Measurements from ENCODE around the gene SEC11C.
"Not testable (repeated sequence)": the region's sequence is repeated elsewhere in the genome, so short reads cannot be mapped to it uniquely, and the experiment has no call there.

Gene SEC11C

DNA sequence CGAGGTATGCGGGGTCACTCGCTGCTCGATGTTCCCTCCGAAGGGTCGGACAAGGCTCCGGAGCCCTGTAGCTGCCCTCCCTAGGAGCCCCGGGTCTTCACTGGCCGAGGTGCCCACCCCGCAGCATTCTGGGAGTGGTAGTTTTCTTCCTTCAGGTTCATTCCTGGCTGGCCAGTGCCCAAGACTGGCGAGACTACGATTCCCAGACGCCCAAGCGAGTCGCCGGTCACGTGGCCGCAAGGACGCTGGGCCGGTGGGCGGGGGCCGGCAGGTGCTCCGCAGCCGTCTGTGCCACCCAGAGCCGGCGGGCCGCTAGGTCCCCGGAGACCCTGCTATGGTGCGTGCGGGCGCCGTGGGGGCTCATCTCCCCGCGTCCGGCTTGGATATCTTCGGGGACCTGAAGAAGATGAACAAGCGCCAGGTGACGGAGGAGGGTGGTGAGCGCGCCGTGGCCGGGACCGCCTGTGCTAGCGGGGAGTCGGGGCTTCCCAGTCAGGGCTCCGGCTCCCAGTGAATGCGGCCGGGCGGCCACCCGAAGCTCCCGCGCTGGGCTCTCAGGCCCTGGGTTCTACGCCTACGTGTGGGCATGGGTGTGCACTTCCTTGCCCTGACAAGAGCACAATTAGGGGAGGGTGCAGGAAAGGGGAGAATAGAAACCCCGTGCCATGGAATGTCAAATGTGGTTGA lies at the start of gene SEC11C:
TSS of gene SEC11C (plus strand) at position 270 of the 687 bp plus-strand sequence. CDS start at position 335, 65 bp downstream.
- peak; percentile 96 for DNase-seq

DNA sequence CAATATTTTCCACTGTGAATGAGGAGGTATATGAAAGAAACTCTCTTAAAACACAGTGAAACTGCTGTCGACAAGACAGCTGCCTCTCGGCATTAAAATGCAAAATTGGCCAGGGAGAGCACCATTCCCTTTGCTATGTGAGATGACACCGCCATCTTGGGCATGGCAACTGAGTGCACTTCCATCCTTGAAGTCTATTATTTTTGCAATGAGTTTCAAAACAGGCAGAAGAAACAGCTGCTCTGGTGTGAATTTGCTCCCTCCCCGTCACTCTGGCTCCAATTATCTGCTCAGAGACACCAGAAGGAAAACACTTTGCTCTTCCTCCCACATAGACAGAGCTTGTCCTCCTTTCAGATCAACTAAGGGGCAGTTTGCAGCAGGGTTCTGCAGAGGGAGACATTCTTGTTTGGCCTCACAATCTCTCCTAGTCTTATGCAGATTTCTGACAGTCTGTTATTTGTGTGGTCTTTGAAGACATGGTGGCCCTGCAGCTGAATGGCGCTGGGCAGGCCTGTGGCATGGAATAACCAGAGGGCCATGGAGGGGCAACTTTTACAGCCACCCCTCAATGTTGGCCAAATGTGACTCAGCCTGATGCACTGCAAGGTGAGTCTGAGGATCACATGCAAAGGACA lies 48.6 kb upstream of the SEC11C start:
- no peak for DNase-seq

DNA sequence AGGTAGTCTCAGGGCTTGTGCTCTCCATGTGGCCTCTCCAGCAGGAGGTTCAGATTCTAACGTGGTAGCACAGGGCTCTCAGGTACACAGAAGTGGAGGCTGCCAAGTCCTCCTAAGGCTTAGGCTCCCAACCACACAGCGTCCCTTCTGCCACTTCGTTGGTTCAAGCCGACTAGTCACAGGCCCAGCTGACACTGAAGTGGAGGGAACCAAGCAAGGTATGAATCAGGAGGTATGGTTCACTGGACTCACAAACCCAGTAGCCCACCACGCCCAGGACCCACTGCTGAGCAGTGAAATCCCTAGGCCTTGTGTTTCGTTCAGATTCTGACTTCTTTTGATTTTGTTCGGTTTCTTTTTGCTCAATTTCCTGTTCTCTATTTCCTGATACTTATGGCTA lies 46.0 kb upstream of the SEC11C start:
- DNase-seq: no peak

DNA sequence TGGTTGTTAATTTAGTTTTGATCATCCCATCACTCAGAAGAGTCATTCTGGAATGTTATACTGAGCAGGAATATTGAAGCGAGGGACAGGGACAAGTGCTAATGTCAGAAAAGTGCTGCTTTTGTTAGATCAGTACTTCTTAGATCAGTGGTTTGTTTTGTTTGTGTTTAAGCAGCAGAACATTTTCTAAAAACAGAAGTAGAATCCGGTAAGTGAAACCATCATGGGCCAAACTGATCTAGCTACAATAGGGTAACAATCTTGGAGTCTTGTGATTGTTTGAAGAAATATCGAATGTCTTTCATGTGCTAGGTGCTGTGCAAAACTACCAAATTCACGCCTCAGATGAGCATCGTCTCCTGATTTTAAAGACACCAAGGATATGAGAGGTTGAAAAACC lies 45.1 kb upstream of the SEC11C start:
- no peak for DNase-seq

DNA sequence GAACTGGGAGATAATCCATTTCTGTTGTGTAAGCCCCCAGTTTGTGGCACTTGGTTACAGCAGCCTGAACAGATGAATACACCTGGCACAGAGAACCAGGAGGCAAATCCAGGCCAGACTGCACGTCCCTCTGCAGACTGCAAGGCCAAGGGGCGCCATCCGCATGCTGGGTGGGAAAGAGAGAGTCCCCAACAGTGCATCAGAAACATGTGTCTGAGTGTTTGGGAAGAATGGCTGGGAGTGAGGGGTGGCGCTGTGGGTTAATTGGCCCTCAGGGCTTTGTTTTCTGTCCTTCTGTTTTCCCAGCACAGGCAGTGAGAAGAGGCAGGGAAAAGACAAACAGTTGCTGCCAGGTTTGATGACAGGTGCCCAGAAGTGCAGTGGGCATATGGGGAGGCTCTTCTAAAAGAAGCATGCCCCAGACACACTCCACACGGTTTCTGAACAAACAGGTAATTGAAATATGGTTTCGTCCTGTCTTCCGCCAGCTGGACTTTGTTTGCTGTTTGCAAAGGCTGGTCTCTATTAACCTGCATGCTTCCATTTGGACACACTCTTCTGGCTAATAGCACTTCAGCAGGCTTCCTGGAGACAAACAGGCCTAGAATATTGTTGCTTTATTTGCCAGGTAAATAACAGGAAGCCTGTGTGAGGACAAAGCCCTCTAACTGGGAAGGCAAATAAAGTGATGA lies 43.4 kb upstream of the SEC11C start:
- no peak for DNase-seq

DNA sequence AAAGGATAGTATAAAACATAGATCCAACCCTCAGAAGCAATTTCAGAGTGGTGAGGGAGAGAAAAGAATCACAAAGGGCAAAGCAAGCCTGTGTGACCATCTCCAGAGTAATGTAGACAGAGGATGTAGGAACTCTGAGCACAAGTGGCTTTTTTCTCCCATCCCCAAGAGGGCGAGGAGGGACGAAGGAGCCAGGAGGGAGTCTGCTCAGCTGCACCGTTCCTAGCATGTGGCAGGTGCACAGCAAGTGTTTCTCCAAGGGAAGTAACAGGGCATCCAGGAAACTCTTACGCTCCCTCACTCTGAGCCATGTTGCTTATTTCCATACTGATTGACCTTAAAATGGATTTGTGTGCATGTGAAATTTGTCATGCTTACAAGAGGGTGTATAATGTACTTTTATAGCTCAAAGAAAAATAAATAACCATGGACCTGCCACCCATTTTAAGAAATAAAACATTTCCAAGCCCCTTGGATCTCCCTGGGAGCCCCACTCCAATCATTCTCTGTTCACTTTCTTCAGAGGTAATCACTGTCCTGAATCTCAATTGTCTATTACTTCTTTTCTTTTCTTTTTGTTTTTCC lies 37.8 kb upstream of the SEC11C start:
- no peak for DNase-seq

DNA sequence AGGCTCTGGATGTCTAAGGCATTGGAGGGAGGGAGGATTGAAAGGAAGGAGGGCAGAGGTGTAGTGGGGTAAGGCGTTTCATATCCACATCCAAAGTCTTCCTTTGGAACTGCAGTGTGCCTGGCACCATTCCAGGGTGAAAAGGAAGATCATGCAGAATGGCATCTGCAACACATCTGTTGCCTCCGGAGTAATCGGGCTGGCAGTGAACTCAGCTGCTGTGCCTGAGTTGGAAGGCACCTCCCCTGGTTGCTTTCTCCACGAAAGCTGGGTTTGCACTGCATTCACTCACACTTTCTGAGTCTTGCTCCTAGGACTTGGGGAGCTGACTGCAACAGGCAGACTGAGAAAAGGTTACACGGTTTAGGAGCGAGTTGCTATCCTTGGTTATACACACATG lies 30.3 kb upstream of the SEC11C start:
- DNase-seq: peak; percentile 13

DNA sequence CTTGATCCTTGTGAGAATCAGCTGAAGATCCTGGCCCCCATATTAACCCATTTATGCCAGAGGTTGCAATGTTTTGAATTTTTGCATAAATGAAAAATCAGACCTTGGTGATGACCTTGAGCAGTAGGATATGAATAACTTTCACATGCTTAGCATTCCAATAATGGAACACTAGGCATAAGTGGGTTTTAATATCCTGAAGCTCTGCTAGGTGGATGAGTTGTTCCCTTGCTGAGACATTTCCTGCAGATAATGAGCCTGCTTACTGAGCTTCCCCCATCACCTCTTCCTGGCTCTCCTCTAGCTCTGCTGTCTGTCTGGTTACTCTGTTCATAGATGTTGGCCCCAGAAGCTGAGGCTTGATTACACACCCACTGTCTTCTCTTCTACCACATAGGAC lies 25.5 kb upstream of the SEC11C start:
- peak; percentile 66 for DNase-seq

DNA sequence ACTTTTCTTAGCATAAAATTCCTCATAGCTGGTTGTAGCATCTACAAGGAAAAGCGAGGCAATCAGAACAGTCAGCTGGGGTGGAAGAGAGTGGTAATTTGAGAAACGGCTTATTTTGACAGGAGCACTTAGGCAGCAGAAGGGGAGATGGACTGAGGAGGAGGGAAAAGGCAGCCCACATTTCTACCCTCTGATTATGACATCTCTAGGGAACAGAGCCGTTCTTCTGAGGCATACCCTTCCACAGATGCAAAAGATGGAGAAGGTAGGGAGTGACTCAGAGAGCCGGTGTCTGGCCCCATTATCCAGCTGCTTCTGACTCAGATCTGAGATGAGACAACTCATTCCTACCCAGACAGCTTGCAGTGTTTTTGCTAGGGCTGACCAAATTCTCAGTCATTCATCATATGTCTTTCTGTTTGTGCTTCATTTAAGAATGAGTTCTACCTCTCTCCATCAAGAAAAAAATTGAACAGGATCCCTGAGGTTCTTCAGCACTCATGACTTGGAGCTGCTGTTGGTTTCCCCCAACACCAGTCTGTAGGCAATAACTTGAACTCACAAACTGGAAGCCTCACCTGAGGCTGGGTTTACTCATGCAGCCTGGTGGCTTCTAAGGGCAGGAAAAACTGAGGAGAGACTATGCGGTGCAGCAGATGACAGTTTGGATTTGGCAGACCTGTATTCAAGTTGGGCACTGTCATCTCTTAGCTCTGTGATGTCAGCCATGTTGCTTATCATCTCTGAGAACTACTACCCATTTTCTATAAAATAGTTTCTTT lies 15.9 kb upstream of the SEC11C start:
- peak; percentile 95 for DNase-seq

DNA sequence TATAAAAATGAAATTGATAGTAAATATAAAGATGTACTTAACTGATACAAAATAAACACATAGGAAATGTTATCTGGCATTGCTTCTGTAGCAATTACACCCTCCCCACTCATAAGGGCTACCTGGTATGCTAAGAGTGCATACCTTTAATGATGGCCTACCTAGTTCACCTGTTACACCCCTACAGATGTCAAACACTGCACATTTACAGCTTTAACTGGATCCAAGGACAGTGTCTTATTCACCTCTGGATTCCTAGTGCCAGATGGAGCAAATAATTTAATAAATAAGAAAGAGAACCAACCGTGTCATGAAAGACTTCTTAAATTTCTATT lies 15.3 kb upstream of the SEC11C start:
- no peak for DNase-seq

DNA sequence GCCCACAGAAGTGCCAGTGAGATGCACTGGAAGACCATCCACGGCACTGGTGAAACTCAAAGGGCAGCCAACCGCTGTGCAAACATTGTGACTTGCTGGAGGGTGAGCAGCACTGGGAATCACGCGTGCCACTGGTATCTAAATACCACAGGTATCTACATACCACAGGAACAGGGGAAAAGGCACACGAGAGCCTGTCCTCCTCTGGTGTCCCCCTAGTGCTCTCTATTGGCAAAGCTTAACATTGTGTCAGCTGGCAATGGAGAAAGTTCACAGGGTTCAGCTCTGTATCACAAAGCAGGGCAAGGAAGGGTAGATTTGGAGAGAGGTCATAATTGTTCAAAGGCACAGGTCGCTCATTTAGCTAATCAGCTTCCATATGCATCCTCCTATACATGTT lies 12.6 kb upstream of the SEC11C start:
- DNase-seq: no peak

DNA sequence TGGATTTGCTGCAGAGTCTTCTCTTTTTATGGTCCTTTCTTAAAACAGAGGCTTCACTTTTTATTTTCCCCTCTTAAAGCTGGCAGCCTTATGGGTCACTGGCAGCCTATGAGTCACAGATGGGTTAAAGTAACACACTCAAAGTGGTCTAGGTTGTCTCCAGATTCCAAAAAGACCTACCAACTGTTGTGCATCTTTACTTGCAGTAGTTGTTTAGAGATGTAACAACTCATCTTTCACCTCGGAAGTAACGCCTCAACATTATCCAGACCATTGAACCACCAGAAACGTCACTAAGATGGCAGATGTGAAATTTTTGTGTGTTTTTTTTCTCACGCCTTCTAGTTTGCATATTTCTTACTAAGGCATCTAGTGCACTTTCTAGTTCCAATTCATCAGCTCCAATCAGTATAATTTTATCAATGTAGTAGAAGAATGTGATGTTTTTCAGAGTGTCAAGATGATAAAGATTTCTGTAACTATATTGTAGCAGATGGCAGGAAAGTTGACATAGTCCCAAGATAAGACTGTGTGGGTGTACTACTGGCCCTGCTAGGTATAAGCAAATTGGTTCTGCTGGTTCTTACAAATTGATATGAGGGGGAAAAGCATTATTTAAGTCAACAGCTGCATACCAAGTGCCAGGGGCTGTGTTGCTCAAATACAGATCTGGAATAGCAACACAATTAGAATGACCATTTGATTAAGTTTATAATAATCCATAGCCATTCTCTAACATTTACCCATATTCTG lies 9.6 kb upstream of the SEC11C start:
- DNase-seq: no peak

DNA sequence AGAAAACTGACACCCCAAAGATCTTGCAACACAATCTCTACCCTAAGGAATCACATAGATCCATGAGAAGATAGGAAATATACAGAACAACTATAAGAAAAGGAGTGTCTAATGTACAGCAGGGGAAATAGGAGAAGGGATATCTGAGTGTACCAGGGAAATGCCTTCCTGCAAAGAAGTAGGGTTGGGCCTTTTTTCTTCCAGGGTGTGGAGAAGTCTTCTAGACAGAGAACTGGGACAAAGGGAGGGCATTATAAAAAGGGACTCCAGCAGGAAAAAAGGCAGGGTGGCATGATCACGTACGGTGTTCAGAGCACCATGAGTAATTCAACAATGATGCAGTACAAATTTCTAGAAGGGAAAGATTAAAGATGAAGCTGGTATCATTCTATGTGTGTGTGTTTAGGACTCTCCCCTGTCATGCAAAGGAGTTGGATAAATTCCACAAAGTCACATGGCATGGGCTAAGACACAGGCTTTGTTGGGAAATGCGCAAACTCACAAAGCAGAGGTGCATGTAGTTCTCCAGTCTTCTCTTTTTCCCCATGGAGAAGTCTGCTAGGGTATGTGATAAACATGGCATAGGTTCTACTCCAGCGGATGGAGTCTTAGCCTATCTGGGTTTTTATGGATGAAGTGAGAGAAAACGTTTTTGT lies 6.7 kb upstream of the SEC11C start:
- no peak for DNase-seq

DNA sequence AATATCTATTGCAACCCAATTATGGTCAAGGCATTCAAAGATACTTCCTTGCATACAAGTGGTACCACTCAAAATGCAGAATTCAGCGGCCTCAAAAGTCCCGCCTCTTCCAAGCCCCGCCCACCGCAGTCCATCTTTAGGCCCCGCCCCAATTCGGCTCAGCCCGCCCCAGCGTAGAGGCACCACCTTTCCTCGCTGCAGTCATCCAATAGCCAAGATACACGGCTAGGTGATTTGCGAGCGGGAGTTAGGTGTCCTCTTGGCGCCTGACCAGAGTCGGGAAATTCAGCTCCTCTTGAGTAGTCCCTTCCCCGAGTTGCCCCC lies 431 bp upstream of the SEC11C start:
- DNase-seq: peak; percentile 88

DNA sequence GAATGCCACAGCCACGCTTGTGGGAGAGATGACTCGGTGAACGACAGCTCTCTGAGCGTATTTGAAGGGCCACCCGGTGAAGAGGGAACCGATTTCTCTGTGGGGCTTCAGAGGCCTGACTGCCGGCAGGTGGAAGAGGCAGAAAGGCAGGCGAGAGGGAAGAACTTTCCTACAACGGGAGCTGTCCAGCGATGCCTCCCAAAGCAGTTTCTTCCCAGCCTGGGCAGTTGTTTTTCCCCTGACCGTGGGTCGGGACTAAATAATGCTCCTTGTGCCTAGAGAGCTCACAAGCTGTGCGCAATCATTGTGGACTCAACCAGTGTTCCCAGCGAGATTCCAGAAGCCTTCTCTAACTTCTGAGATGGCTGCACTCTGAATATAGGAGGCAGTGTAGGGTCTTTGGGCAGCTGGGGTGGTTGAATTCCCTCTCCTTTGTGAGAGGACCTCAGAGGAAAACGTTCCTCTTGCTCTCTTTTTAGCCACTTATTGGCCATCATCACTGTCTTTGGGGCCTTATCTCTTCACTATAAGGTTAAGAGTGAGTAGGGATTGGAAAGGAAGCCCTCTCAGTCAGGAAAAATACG lies 710 bp downstream of the SEC11C start:
- peak; percentile 20 for DNase-seq

DNA sequence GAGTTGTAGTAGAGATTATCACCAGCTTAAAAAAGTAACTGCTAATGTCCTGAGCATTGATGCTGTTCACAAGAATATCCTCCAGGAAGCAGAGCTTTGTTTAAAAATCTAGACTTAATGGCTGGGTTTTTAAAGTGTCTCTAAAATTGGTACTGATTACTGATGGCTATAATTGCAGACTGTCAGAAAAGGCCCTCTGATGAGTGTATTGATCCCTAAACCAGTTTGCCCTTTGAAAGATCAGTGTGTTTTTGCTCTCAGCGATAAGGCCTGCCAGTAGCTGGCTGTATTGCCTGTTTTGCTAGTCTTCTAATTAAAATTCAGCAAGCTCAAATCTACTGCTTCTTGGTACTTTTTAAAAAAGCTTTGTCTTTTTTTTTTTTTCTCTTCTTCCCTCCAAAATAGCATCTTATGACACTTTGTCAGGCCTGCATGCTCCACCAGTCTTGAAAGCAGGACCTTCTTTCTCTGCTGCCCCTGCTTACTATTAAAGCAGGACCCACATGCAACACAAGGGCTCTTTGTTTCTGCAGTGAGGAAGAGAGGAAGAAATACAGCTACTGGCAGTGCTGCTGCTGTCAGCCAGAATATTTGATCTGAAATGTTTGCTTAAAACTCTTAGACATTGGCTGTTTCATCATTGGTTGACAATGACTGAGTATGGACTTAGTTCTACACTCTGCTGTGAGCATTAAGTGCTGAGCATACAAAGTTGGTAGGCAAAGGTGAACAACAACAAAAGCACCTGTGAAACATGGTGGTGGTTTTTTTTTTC lies 1.8 kb downstream of the SEC11C start:
- DNase-seq: no peak

DNA sequence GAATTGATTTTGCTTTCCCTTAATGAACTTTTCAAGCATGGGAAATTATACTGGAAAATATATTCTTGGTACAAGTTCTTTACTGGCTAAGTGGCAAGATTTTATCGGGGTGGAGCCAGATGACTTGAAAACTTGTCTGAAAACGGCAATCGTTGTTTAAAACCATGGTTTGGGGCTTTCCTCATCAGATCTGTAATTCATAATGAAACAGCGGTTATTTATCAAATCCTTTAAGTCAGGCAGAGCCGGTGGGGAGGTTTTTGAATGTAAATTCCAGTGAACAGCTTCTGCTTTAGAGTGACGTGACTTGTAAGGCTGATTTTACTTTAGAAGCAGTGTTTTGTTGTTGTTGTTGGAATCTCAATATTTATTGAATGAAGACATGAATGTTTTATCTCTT lies 2.6 kb downstream of the SEC11C start:
- DNase-seq: no peak

DNA sequence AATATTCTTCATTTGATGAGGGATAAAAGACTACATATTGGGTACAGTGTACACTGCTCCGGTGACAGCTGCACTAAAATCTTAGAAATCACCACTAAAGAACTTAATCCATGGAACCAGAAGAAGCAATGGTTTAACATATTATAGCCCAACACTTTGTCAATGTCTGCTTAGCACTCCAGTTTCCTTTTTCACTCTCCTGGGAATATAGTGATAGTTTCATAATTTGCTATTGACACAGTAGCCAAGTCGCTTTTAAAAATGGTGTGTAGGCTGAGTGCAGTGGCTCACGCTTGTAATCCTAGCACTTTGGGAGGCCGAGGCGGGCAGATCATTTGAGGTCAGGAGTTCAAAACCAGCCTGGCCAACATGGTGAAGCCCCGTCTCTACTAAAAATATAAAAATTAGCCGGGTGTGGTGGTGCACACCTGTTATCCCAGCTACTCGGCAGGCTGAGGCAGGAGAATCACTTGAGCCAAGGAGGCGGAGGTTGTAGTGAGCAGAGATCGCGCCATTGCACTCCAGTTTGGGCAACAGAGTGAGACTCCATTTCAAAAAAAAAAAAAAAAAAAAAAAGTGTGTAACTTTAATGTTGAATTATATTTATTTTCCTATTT lies 3.2 kb downstream of the SEC11C start:
- DNase-seq: not testable (repeated sequence)

DNA sequence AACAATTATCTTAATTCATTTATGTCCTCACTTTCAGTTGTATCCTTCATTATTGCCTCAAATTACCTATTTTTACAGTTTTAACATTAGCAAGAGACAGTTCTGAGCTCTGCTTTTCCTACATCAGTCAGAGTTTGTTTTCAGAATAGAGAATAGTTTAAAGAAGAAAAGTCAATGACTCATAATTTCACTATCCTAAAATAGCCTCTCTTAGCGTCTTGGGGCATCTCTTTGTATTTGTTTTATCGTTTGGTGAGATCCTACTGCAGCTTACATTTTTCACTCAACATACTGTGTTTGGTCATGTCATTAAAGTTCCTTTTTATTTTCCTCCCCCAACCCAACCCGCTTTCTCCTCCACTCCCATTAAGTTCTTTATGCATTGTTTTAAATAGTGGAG lies 3.8 kb downstream of the SEC11C start:
- peak; percentile 11 for DNase-seq

DNA sequence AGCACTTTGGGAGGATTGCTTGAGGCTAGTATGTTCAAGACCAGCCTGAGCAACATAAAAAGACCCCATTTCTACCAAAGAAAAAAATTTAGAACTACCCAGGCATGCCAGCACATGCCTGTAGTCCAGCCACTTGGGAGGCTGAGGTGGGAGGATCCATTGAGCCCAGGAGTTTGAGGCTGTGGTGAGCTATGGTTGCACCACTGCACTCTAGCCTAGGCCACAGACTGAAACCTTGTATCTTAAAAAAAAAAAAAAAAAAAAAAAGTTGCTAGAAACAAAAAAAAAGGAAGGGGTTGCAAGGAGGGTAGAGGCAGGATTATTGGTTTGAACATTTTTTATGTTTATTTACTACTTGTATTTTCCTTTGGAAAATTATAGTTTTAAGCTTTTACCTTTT lies 4.8 kb downstream of the SEC11C start:
- DNase-seq: no peak
